ENCODE results near the gene MEI1.
"Not testable (repeated sequence)": the region's sequence is repeated elsewhere in the genome, so short reads cannot be mapped to it uniquely, and the experiment has no call there.

MEI1 gene

DNA sequence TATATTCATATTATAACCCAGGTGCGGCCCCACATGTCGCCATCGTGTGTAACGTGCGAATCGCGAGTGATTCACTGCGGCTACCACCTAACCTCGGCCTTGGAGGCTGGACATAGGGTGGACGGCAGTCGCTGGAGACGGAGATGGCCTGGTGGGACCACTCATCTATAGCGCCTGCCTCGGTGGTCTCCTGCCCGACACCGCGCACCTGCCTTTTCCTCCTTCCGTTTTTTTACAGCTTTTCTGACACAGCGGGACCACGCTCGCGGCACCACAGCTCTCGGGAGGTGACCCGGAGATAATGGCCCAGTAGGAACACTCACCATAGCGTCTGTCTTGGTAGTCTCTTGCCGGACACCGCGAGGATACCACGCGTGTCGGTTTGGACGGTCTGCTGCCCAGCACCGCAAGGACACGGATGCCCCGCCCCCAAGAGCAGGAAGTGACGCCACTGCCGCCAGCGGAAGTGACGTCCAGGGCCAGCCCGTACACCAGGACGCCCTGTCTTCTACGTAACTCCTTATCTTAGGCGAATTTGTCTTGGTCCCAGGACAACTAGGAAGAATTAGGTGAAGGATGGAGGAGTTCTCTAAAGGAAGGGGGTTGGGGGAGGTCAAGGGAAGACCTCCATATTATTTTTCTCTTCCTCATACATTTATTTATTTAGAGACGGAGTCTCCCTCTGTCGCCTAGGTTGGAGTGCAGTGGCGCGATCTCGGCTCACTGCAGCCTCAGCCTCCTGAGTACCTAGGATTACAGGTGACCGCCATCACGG lies 17.1 kb upstream of the MEI1 start:
- peak; percentile 80 for DNase-seq

DNA sequence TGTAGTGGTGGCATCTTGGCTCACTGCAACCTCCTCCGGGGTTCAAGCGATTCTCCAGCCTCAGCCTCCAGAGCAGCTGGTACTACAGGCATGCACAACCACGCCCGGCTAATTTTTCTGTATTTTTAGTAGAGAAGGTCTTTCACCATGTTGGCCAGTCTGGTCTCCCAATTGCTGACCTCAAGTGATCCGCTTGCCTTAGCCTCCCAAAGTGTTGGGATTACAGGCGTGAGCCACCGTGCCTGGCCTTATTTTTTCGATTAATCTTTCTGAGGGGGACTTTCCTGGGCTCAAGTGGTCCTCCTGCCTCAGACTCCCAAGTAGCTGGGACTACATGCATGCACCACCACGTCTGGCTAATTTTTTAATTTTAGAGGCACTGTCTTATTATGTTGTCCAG lies 16.3 kb upstream of the MEI1 start:
- DNase-seq: no peak

DNA sequence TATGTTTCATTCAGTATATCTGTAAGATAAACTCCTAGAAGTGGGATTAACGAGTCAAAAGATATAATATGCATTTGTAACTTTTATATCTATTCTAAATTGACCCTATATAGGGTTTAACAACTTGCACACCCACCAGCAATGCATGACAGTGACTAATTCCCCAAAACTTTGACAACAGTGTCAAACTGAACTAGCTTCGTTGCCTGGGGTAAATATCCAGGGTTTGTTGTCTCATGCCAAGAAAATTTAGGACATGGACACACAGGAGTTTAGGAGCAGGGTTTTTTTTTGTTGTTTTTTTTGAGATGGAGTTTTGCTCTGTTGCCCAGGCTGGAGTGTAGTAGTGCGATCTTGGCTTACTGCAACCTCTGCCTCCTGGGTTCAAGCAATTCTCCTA lies 15.7 kb upstream of the MEI1 start:
- no peak for DNase-seq

DNA sequence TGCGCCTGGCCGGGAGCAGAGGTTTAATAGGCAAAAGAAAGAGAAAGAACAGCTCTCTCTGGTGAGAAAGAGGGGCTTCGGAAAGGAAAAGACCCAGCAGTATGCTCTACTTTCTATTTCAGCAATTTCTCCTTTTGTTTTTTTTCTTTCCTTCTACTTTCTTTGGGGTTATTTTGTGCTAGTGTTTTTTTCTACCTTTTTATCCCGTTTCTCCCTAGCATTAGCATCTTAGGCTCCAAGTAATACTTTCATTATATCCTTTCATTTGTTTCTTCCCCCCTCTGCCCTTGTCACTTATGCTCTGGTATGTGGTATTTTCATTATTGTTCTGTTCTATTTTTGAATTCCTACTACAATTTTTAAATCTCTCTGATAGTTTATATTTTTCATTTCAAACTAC lies 15.1 kb upstream of the MEI1 start:
- no peak for DNase-seq

DNA sequence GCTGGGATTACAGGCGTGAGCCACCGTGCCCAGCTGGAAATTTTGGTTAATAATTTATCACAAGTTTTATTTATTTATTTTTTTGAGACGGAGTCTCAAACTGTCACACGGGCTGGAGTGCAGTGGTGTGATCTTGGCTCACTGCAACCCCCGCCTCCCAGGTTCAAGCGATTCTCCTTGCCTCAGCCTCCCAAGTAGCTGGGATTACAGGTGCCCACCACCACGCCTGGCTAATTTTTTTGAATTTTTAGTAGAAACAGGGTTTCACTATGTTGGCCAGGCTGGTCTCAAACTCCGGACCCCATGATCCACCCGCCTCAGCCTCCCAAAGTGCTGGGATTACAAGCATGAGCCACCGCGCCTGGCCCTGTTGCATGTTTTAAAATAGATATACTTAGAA lies 12.4 kb upstream of the MEI1 start:
- DNase-seq: not testable (repeated sequence)

DNA sequence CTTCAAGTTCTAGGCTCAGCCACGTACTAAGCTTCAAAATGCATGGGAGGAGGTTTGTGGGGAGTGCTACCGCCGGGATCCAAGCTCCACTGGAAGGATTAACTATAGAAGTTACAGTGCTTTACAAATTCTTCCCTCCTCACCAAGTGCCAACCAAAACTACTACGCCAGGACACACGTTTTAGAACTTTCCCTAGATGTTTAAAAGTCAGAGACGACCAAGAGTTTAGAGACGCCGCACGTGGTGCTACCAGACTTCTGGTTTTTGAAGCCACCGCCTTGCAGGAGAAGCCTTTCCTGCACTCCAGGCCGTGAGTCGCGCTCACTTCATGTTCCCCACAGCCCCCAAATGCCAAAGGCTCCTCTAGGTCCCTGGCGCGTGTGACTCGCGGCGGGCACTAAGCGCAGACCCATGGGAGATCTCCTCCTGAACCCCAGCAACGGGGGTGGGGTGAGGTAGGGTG lies 11.4 kb upstream of the MEI1 start:
- peak; percentile 27 for DNase-seq

DNA sequence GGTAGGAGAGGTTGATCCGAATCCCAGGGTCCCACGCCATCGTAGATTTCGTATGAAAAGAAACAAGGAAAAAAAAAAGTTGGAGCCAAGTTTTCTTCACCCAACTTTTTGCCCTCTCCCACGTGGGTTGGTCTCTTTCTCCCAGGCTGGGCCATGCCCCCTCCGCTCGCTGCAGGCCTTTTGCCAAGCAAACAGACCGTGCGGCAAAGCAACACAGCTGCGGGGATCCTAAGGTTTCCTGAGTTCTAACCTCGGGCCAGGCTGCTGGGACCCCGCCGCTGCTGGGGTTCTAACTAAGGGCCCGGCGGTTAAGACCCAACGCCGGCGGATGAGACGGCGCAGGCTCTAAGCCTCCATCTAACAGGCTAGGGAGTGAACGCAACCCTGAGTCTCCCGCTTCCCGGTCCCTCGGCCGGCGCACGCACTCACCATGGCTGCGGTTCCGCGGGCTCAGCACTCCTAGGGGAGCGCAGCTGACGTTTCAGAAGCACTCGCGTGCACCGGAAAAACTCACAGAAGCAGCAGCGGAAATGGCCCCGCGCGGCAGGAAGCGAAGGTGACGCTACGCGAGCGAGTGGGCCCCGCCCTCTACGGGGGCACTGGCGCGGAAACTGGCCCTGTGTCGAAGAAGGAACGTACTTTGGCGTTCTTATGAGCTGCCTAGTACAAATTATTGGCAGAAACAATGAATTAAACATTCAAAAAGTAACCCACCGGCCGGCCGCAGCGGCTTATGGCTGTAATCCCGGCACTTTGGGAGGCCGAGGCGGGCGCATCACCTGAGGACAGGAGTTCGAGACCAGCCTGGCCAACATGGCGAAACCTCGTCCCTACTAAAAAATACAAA lies 10.7 kb upstream of the MEI1 start, which contains the start of gene SNU13:
SNU13 (minus strand) TSS at position 503 of the 847 bp plus-strand sequence; CDS start at position 432, 71 bp downstream.
- DNase-seq: peak; percentile 94

DNA sequence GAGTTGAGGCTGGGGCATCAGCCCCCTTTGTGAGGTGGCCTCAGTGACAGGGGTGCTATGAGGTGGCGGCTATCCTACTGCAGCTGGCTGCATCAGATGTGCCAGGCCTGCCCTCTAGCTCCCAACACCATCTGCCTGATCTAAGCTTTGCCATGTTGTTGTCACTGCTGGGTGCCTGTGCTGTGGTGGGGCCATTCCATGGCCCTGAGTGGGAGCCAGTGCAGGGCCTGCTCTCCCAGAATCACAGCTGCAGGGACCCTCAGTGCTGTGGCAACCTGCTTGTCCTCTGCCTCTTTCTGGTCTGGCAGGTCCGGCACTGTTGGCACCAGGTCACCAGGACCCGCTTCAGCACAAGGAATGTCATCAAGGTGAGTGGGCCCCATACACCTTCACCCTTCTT lies 8.8 kb upstream of the MEI1 start:
- DNase-seq: no peak

DNA sequence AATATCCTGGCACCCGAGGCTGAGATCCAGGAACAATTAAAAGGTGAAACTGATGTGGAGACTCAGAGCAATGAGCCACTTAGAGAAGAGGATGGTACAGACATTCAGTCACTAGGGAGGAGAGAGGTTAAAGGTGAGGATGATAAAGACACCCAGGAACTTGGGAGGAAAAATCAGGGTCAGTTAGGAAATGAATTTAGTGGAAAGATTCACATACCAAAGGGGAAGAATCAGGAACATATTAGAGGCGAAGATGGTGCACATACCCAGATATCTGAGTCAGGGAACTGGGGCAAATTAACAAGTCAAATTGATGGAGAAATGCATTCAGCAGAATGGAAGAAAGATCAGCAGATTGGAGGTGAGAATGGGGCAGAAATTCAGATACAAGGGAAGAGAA lies 4.1 kb upstream of the MEI1 start:
- DNase-seq: no peak

DNA sequence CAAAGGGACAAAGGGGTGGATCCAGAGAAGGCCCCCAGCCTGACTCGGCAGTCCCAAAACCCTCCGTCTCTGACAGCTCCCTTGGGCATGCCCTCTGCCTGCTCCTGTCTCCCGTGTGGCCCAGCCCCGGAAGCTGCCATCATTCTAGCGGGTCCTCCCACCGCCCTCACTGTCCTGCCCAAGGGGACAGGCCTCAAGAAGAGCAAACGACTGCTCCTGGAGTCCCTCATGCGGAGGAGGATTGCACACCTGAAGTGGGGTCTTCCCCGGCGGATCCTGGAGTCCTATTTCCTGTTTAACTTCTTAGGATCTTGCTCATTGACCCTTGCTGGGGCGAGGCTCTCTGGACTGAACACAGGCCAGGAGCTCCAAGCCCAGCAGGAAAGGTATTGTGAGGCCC lies 2.6 kb upstream of the MEI1 start:
- DNase-seq: no peak

DNA sequence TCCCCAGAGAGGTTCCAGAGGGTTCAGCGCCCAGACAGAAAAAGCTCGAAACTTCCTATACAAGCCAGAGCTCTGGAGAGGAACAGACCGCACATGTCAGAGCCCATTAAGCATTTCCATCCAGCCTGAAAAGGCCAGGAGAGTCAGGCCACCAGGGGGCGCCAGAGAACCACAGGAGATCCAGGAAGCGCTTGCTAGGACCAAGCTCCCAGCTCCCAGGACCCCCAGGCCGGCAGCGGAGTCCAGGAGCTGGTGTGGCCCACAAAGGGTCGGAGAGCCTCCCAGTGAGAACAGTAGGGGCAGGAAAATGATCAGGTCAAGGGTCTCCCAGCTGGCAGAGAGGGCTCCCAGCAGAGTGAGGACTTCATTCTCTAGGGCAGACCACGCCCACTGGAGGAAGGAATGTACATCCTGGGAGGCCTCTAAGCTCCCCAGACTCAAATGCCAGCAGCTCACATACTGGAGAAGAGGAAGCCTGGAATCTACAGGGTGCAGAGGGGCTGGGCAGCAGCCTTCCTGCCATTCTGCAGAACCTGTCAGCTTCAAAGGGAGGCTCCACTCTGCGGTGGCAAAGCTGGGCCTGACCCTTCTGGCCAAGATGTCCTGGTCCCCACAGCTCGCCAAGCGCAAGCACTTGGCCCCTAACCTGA lies 2.1 kb upstream of the MEI1 start:
- DNase-seq: peak; percentile 95

DNA sequence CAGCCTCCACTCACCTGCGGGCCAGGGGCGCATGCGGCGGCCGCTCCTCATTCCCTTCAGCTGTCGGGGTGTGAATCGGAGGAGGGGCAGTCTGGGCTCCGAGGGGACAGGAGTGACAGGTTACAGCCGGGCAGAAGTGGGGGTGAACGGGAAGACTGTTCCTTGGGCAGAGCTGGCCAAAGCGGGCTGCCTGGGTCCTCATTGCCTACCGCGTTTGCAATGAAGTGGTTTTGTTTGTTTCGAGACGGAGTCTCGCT lies 733 bp downstream of the MEI1 start:
- no peak for DNase-seq

DNA sequence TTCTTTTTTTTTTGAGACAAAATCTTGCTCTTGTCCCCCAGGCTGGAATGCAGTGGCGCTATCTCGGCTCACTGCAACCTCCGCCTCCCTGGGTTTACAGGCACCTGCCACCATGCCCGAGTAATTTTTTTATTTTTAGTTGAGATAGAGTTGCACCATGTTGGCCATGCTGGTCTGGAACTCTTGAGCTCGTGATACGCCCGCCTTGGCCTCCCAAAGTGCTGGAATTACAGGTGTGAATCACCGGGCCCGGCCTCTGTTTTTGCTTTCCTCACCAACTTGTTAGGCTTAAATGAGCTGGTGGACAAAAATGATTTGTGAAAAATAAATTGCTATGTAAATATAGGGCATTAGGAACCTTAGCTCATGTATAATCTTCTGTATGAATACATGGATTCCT lies 3.5 kb downstream of the MEI1 start:
- no peak for DNase-seq

DNA sequence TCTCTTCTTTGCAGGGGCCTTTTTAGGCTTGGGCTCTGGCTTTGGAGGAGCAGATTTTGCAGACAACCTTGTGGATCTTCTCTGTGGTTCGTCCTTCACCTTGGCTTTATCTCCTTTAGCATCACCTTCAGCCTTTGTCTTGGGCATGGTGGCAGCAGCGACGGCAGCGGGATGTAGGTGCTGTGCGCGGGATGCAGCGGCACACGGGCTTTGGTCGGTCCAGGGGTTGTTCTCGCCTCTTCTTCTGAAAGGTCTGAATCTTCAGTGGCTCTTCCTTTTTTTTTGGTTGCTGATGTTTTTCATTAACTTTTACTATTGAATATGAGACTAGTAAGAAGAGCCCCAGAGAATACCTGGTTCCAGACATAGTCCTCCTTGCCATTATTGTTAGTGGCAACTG lies 10.0 kb downstream of the MEI1 start:
- no peak for DNase-seq

DNA sequence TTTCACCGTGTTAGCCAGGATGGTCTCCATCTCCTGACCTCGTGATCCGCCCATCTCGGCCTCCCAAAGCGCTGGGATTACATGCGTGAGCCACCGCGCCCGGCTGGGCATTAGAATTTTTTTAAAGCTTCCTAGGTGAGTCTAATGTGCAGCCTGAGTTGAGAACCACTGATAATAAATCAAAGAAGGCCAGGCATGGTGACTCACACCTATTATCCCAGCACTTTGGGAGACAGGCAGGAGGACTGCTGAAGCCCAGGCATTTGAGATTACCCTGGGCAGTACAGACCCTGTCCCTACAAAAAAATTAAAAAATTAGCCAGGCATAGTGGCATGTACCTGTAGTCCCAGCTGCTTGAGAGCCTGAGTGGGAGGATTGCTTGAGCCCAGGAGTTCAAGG lies 13.7 kb downstream of the MEI1 start:
- DNase-seq: no peak

DNA sequence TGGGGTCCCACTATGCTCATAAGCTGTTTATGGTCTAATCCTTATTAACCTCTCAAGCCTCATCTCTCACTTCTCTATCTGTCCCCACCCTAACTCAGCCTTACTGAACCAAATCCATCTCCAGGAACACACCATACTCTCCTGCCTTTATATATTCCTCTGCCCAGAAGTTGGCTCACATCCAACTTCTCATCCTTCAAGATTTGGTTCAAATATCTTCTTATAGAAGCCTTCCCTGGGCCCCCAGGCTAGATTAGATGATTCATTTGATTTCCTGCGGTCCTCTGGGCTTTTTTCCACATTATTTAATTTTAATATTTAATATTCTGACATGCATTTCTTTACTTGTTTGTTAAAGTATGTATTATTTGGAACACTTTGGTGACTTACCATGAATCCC lies 23.2 kb downstream of the MEI1 start:
- DNase-seq: no peak

DNA sequence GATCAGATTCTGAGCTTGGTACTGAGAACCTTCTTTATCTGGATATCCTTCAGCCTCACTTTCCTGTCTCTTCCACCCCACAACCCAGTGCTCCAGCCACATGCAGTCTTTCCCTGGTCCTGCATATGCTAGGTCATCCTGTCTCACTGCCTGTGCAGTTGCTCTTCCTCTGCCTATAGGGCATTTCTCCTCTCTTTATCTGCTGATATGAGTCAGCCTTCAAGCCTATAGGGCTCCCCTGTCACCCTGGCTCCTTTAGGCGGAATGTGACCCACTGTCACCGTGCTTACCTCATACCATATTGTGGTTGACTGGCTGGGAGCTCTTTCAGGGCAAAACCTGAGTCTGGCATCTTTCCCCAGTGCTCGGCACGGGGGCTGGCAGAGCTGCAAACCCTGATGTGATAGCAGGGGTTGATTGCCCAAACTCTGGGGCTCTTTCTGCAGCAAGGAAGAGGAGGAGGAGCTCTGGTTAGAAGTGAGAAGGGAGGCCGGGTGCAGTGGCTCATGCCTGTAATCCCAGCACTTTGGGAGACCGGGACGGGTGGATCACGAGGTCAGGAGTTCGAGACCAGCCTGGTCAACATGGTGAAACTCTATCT lies 26.3 kb downstream of the MEI1 start:
- DNase-seq: no peak

DNA sequence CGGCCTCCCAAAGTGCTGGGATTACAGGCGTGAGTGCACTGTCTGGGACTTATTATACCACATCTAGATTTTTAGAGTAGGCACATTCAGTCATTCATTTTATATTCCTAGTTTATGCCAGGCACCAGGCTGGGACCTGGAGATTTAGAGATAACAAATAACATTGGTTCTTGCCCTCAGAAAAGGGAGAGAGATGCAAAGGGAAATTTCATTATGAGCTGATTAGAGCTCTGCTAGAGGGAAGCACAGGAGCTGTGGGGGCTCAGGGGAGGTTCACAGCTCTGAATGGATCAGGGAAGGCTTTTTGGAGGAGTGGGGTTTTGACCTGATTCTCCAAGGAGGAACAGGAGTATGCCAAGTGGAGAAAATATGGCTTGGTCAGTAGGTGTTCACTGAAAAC lies 32.3 kb downstream of the MEI1 start:
- no peak for DNase-seq

DNA sequence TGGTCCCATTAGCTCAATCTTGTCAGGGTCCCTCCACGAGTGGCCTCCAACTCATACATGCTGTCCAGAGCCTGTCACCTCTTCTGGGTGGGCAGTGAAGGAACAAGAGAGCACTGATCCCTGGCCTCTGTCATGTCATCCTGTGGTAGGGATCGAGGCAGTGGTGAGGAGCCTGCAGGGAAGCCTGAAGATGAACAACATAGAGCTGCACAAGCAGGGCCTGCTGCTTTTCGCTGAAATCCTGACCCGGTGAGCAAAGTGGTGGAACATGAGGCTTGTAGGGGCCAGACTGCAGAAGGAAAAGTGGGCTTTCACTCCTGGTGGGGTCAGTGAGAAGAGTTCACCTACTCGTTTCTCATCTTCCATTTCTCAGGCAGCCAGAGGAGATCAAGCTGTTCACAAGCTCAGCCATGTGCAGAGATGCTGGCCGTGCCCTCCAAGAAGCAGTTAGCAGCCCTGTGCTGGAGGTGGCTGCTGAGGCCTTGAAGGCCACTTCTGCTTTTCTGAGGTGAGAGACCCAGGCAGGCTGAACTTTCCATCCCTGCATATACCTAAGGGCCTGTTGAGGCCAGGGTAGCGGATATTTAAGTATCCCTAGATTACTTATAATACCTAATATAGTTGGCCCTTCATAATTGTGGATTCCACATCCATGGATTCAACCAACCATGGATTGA lies 32.9 kb downstream of the MEI1 start:
- no peak for DNase-seq

DNA sequence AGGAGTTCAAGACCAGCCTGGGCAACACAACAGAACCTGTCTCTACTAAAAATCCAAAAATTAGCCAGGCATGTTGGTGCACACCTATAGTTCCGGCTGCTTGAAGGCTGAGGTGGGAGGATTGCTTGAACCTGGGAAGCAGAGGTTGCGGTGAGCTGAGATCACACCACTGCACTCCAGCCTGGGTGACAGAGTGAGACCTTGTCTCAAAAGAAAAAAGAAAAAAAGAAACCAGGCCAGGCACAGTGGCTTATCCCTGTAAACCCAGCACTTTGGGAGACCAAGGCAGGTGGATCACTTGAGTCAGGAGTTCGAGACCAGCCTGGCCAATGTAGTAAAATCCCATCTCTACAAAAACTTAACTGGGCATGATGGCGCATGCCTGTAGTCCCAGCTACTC lies 33.9 kb downstream of the MEI1 start:
- DNase-seq: not testable (repeated sequence)

DNA sequence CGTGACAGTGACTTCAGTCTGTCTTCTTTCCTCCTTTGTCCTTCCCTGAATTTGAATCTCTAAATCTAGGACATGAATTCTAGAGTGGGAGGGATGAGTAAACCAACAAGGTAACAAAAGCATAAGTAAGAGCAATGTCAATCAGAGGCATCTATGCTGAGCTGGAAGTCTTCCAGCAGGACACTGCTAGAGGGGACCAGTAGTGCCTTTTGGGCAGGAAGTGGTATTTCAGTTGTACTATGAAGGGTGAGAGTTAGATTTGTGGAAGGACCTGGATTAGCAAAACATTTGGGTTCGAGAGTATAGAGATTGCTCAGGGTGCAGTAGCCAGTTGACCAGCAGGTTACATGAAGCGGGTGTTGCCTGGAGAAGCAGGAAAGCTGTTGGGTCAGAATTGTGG lies 40.3 kb downstream of the MEI1 start:
- DNase-seq: no peak

DNA sequence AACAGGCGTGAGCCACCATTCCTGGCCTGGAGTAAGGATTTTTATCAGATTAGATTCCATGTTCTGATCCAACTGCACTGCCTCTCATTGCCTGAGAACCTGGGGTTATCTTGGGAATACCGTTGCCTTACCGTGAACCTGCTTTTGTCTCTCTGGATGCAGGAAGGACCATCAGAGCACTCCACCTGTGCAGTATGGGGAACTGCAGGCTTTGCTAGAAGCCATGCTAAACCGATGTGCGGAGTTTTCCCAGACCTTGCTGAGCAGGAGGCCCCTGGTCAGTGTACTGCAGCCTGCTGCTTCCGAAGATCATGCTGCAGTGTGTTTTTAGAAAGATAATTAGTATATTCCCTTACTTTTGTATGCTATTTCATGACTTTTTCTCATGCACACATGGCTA lies 43.6 kb downstream of the MEI1 start:
- DNase-seq: no peak

DNA sequence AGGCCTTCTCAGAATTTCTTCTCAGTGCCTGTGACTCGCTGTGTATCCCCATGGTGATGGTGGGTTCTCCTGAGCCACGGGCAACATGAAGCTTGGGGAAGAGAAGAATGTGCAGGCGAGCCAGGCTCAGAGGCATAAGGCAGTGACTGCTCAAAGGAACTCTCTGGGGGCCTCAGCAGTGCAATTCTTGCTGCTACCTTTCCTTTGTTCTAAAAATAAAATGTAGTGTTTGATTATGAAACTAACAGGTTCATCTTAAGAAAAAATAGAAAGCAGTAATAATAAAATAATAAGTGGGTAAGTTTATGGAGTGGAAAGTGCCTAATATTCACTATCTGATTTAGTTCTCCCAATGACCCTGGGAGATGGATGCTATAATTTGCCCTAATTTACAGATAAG lies 46.7 kb downstream of the MEI1 start:
- DNase-seq: no peak

Measured in CD4-positive, alpha-beta T cell treated with Interleukin-6 for 4 hours (primary cell).